Chondrocyte (in vitro differentiated cells): Measurements from ENCODE around the gene SCMH1. TPM values are rescaled to one million over a fixed set of nuclear protein-coding genes. Genes with fewer than 3 reads are reported as not detected.

Source experiments
- DNase-seq: peaks from one replicate; pipeline ENCODE4 v3.0.0; 2021; ENCODE audit warnings: mixed read lengths, low spot score
- H3K27ac Mint-ChIP-seq: one replicate; pipeline ENCODE4 v1.8.0; 2021; ENCODE audit warnings: mild to moderate bottlenecking, moderate library complexity, mixed read lengths; ENCODE audit not compliant: unreplicated experiment
- H3K27me3 Mint-ChIP-seq: 2 replicates; pipeline ENCODE4 v1.8.0; 2021; ENCODE audit warnings: low read depth, mixed read lengths
- H3K36me3 Mint-ChIP-seq: 2 replicates; pipeline ENCODE4 v1.8.0; 2021; ENCODE audit warnings: low read depth, mixed read lengths
- H3K4me1 Mint-ChIP-seq: 2 replicates; pipeline ENCODE4 v1.8.0; 2021; ENCODE audit warnings: low read depth, mild to moderate bottlenecking, mixed read lengths
- H3K4me3 Mint-ChIP-seq: one replicate; pipeline ENCODE4 v1.8.0; 2021; ENCODE audit warnings: mild to moderate bottlenecking, moderate library complexity, mixed read lengths; ENCODE audit not compliant: unreplicated experiment
- H3K9me3 Mint-ChIP-seq: 2 replicates; pipeline ENCODE4 v1.8.0; 2021; ENCODE audit warnings: low read depth, mixed read lengths
- CTCF ChIP-seq: fragments of 200-600 bp; sonication (generic); IDR thresholded peaks from 2 replicates; pipeline ENCODE4 v1.5.0; 2021; ENCODE audit warnings: antibody characterized with exemption, mild to moderate bottlenecking, moderate library complexity
- total RNA-seq: library from RNA; stranded (reverse); gene quantifications from 3 replicates; pipeline ENCODE4 v1.2.1, GENCODE V29; 2021

Gene SCMH1
- total RNA-seq, 1 donor from 2014 or later: 29.5 TPM

GRCh38 chr1:40998668-40999067, 243.4 kb downstream of the SCMH1 start:
- Mint-ChIP-seq H3K27me3 (no peaks in the 10 kb centered on the region), H3K36me3 (peaks cover 59% of the 10 kb centered on the region), H3K9me3 (no peaks in the 10 kb centered on the region), H3K4me3 (no peak overlapping the region), H3K4me1 (peaks cover 19% of the 10 kb centered on the region), H3K27ac (no peak overlapping the region)
- DNase-seq: no peak
- TF ChIP-seq CTCF: no peak

GRCh38 chr1:40997096-40997495, 245.0 kb downstream of the SCMH1 start:
- Mint-ChIP-seq H3K4me1 (peaks cover 5% of the 10 kb centered on the region), H3K9me3 (no peaks in the 10 kb centered on the region), H3K4me3 (no peak overlapping the region), H3K27me3 (no peaks in the 10 kb centered on the region), H3K36me3 (peaks cover 56% of the 10 kb centered on the region), H3K27ac (no peak overlapping the region)
- no peak for TF ChIP-seq CTCF
- no peak for DNase-seq

GRCh38 chr1:40989066-40989465, 253.0 kb downstream of the SCMH1 start:
- H3K9me3 Mint-ChIP-seq: no peaks in the 10 kb centered on the region

GRCh38 chr1:40988280-40988679, 253.8 kb downstream of the SCMH1 start:
- Mint-ChIP-seq H3K4me3 (no peak overlapping the region), H3K4me1 (peaks cover 28% of the 10 kb centered on the region), H3K9me3 (no peaks in the 10 kb centered on the region), H3K36me3 (peaks cover 70% of the 10 kb centered on the region), H3K27me3 (no peaks in the 10 kb centered on the region), H3K27ac (no peak overlapping the region)
- no peak for DNase-seq
- no peak for TF ChIP-seq CTCF

More at GRCh38 chr1:40989066-40989465, 253.0 kb downstream of the SCMH1 start:
- Mint-ChIP-seq H3K4me3 (no peak overlapping the region), H3K27ac (no peak overlapping the region), H3K4me1 (peaks cover 22% of the 10 kb centered on the region), H3K27me3 (no peaks in the 10 kb centered on the region), H3K36me3 (peaks cover 70% of the 10 kb centered on the region)
- no peak for TF ChIP-seq CTCF
- no peak for DNase-seq

GRCh38 chr1:40987439-40988276, 254.4 kb downstream of the SCMH1 start:
- H3K27me3 Mint-ChIP-seq: no peaks in the 10 kb centered on the region
- no peaks in the 10 kb centered on the region for H3K9me3 Mint-ChIP-seq
- H3K4me3 Mint-ChIP-seq: no peak overlapping the region
- H3K27ac Mint-ChIP-seq: no peak overlapping the region
- H3K4me1 Mint-ChIP-seq: peaks cover 34% of the 10 kb centered on the region
- no peak for TF ChIP-seq CTCF
- H3K36me3 Mint-ChIP-seq: peaks cover 71% of the 10 kb centered on the region
- DNase-seq: no peak
